NCI-H446 (cell line): ENCODE data around the gene TMEM258.

Experiments used
- DNase-seq, 2 experiments: peaks; one replicate each; lab custom pipeline; 2025; lab: John Stamatoyannopoulos, UW

Gene TMEM258

GRCh38 chr11:61742391-61742790 is 50.0 kb downstream of the TMEM258 start:
- no peak for DNase-seq

DNA sequence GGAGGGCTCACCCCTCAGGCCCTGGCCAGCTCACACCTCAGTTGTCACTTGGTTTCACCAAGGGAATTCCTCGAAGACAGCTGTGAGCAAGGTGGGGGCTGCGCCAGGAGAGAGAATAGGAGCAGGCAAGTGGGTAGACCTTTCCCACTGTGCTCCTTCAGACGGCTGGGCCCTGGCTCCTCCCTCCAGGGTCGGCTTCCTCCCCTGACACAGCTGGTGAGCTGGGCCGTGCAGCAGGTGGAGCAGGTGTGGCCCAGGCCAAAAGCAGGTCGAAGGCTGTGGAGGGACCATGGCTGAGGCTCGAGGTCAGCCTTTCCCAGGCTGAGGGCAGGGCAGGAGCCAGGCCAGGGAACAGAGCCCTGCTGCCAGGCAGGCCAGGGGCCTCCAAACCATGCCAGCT is 52.4 kb downstream of the TMEM258 start:
- DNase-seq: no peak

GRCh38 chr11:61739413-61739812 is 53.0 kb downstream of the TMEM258 start:
- no peak for DNase-seq
